WTC11 (cell line): ENCODE results near the gene DMWD.
A peak's percentile ranks its signal among the peaks of the same experiment; 100 is the strongest.

Source experiments
- ATF6 ChIP-seq: sonication (generic); formaldehyde crosslinking; IDR thresholded peaks from 2 replicates; pipeline ENCODE4 v1.8.1; 2023; ENCODE audit warnings: mild to moderate bottlenecking, missing genetic modification reagents
- CTCF ChIP-seq: fragments of 200-600 bp; IDR thresholded peaks from 2 replicates; pipeline ENCODE4 v1.8.0; 2022; ENCODE audit warnings: antibody characterized with exemption
- E2F1 ChIP-seq: sonication (generic); formaldehyde crosslinking; IDR thresholded peaks from 2 replicates; pipeline ENCODE4 v1.8.0; 2022; ENCODE audit warnings: mild to moderate bottlenecking, missing genetic modification reagents
- ERG ChIP-seq: fragments of 250-450 bp; sonication (Bioruptor Pico); IDR thresholded peaks from 2 replicates; pipeline ENCODE4 v1.8.0; 2021; ENCODE audit warnings: mild to moderate bottlenecking
- FOXK1 ChIP-seq: sonication (generic); formaldehyde crosslinking; IDR thresholded peaks from 2 replicates; pipeline ENCODE4 v1.8.0; 2022; ENCODE audit warnings: mild to moderate bottlenecking, moderate library complexity, missing genetic modification reagents
- MAX ChIP-seq: sonication (generic); formaldehyde crosslinking; IDR thresholded peaks from 2 replicates; pipeline ENCODE4 v1.8.0; 2022; ENCODE audit warnings: mild to moderate bottlenecking, missing genetic modification reagents
- MXD4 ChIP-seq: fragments of 250-450 bp; sonication (Bioruptor Pico); IDR thresholded peaks from 2 replicates; pipeline ENCODE4 v1.8.0; 2021; ENCODE audit warnings: mild to moderate bottlenecking, moderate library complexity, borderline replicate concordance
- NFYB ChIP-seq: sonication (generic); formaldehyde crosslinking; conservative IDR thresholded peaks from 2 replicates; pipeline ENCODE4 v1.8.0; 2022; ENCODE audit warnings: low read depth, missing genetic modification reagents
- PREB ChIP-seq: sonication (generic); formaldehyde crosslinking; IDR thresholded peaks from 2 replicates; pipeline ENCODE4 v1.8.1; 2022; ENCODE audit warnings: mild to moderate bottlenecking, missing genetic modification reagents, moderate library complexity, borderline replicate concordance
- TP53 ChIP-seq: sonication (generic); formaldehyde crosslinking; IDR thresholded peaks from 2 replicates; pipeline ENCODE4 v1.8.1; 2023; ENCODE audit warnings: mild to moderate bottlenecking, missing genetic modification reagents
- USF2 ChIP-seq: sonication (generic); formaldehyde crosslinking; IDR thresholded peaks from 2 replicates; pipeline ENCODE4 v1.8.1; 2023; ENCODE audit warnings: mild to moderate bottlenecking, missing genetic modification reagents, moderate library complexity
- ZNF423 ChIP-seq: fragments of 250-450 bp; sonication (Bioruptor Pico); IDR thresholded peaks from 2 replicates; pipeline ENCODE4 v2.1.2; 2022; ENCODE audit warnings: mild to moderate bottlenecking, moderate library complexity
- ZNF512 ChIP-seq: sonication (generic); formaldehyde crosslinking; IDR thresholded peaks from 2 replicates; pipeline ENCODE4 v1.8.1; 2022; ENCODE audit warnings: missing genetic modification reagents, borderline replicate concordance

- no peak for TF ChIP-seq TP53 (CRISPR knock-in tag)
- no peak for TF ChIP-seq USF2 (CRISPR knock-in tag)
- TF ChIP-seq ZNF512 (CRISPR knock-in tag): no peak
- TF ChIP-seq PREB (CRISPR knock-in tag): no peak
- TF ChIP-seq MAX (CRISPR knock-in tag): peak; percentile 69; the same call in 1 of the 2 replicates
- TF ChIP-seq MXD4 (CRISPR knock-in tag): no peak
- TF ChIP-seq NFYB (CRISPR knock-in tag): no peak
- TF ChIP-seq FOXK1 (CRISPR knock-in tag): peak; percentile 99
- TF ChIP-seq CTCF: no peak
- no peak for TF ChIP-seq ATF6
- TF ChIP-seq ZNF423 (CRISPR knock-in tag): peak; percentile 75
- TF ChIP-seq ERG (CRISPR knock-in tag): no peak
- TF ChIP-seq E2F1 (CRISPR knock-in tag): no peak
Observed at GRCh38 chr19:45767410-45767880, 25.2 kb downstream of the DMWD start.
